ENCODE data around the gene IP6K3. TPM values are rescaled to one million over a fixed set of nuclear protein-coding genes. Genes with fewer than 3 reads are reported as not detected.

The IP6K3 gene
- total RNA-seq, 1 donor from 2014 or later = 3.0 TPM

- Mint-ChIP-seq H3K27ac (ENCODE audit: unreplicated experiment) (no peak overlapping the region), H3K9me3 (ENCODE audit: unreplicated experiment) (no peaks in the 10 kb centered on the region), H3K27me3 (ENCODE audit: unreplicated experiment) (no peaks in the 10 kb centered on the region), H3K36me3 (ENCODE audit: unreplicated experiment) (peaks cover 15% of the 10 kb centered on the region), H3K4me3 (ENCODE audit: unreplicated experiment) (no peak overlapping the region), H3K4me1 (ENCODE audit: unreplicated experiment) (peaks cover 7% of the 10 kb centered on the region)
- DNase-seq (ENCODE audit: extremely low spot score, unreplicated experiment) = no peak
- TF ChIP-seq CTCF (IDR thresholded peaks at IDR 0.05) = no peak
Observed at GRCh38 chr6:33683576-33684427, 62.9 kb downstream of the IP6K3 start.

DNA sequence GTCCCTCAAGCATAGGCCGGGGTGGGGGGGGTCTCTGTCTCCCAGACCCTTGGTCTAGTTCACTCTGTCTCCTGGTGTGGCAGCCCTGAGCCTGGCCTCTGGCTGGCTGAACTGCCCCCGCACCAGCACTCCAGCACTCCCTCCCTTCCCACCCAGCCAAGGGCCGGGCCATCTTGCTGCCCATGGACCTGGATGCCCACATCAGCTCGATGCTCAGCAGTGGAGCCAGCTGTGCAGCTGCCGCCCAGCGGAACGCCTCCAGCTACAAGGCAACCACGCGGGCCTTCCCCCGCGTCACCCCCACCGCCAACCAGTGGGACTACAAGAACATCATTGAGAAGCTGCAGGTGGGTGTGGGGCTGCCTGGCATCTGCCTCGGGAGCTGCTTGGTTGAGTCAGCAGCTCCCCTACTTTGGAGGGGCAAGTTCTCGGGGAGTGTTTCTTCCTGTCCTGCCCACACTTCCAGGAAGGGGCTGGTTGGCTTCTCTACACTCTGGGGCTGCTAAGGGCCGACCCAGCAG, 63.6 kb downstream of the IP6K3 start:
- TF ChIP-seq CTCF (IDR thresholded peaks at IDR 0.05) = no peak
- H3K27ac Mint-ChIP-seq (ENCODE audit: unreplicated experiment) = no peak overlapping the region
- H3K9me3 Mint-ChIP-seq (ENCODE audit: unreplicated experiment) = no peaks in the 10 kb centered on the region
- H3K36me3 Mint-ChIP-seq (ENCODE audit: unreplicated experiment) = peaks cover 13% of the 10 kb centered on the region
- peaks cover 7% of the 10 kb centered on the region for H3K4me1 Mint-ChIP-seq (ENCODE audit: unreplicated experiment)
- no peak for DNase-seq (ENCODE audit: extremely low spot score, unreplicated experiment)
- H3K27me3 Mint-ChIP-seq (ENCODE audit: unreplicated experiment) = no peaks in the 10 kb centered on the region
- H3K4me3 Mint-ChIP-seq (ENCODE audit: unreplicated experiment) = no peak overlapping the region

GRCh38 chr6:33682341-33682740, 64.4 kb downstream of the IP6K3 start:
- no peak for TF ChIP-seq CTCF (IDR thresholded peaks at IDR 0.05)
- DNase-seq (ENCODE audit: extremely low spot score, unreplicated experiment) = no peak
- Mint-ChIP-seq H3K4me1 (ENCODE audit: unreplicated experiment) (peaks cover 14% of the 10 kb centered on the region), H3K4me3 (ENCODE audit: unreplicated experiment) (no peak overlapping the region), H3K9me3 (ENCODE audit: unreplicated experiment) (no peaks in the 10 kb centered on the region), H3K36me3 (ENCODE audit: unreplicated experiment) (peaks cover 13% of the 10 kb centered on the region), H3K27ac (ENCODE audit: unreplicated experiment) (no peak overlapping the region), H3K27me3 (ENCODE audit: unreplicated experiment) (no peaks in the 10 kb centered on the region)

DNA sequence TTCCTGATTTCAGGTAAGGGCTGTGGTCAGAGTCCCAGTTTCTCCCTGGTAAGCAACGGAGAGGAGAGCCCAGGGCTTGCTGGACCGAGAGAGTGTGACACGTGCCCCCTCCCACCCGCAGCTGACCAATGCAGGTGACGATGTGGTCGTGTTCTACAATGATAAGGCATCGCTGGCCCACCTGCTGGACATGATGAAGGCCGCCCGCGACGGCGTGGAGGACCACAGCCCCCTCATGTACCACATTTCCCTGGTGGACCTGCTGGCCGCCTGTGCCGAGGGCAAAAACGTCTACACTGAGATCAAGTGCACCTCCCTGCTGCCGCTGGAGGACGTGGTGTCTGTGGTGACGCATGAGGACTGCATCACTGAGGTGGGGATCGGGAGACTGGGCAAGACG, 66.9 kb downstream of the IP6K3 start:
- Mint-ChIP-seq H3K27ac (ENCODE audit: unreplicated experiment) (no peak overlapping the region), H3K36me3 (ENCODE audit: unreplicated experiment) (peaks cover 7% of the 10 kb centered on the region), H3K27me3 (ENCODE audit: unreplicated experiment) (no peaks in the 10 kb centered on the region), H3K4me3 (ENCODE audit: unreplicated experiment) (no peak overlapping the region), H3K4me1 (ENCODE audit: unreplicated experiment) (peaks cover 38% of the 10 kb centered on the region), H3K9me3 (ENCODE audit: unreplicated experiment) (no peaks in the 10 kb centered on the region)
- DNase-seq (ENCODE audit: extremely low spot score, unreplicated experiment) = no peak
- TF ChIP-seq CTCF (IDR thresholded peaks at IDR 0.05) = no peak

DNA sequence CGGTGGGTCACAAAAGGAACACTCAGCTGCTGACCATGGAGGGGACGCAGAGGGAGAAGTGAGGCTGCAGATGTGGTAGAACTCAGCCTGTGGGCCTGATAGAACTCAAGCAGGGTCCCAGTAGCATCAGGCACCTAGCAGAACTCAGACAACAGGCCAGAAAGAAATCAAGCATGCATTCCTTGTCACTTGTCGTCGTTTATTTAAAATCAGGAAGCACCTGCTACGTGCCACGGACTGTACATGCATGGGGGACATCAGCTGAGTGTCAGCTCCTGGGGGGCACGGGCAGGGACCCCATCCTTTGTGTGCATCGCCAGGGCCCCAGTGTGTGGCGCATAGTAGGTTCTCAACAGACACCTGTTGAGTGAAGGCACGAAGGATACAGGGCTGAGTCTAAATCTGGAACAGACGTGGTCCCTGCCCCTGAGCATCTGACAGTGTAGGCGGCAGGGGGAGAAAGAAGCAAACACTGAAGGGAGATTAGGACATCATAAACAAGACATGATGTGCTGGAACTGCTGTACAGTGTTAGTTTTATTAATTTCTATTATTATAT, 67.7 kb downstream of the IP6K3 start:
- no peak overlapping the region for H3K27ac Mint-ChIP-seq (ENCODE audit: unreplicated experiment)
- H3K27me3 Mint-ChIP-seq (ENCODE audit: unreplicated experiment) = no peaks in the 10 kb centered on the region
- DNase-seq (ENCODE audit: extremely low spot score, unreplicated experiment) = no peak
- peaks cover 3% of the 10 kb centered on the region for H3K36me3 Mint-ChIP-seq (ENCODE audit: unreplicated experiment)
- no peak overlapping the region for H3K4me3 Mint-ChIP-seq (ENCODE audit: unreplicated experiment)
- peaks cover 44% of the 10 kb centered on the region for H3K4me1 Mint-ChIP-seq (ENCODE audit: unreplicated experiment)
- H3K9me3 Mint-ChIP-seq (ENCODE audit: unreplicated experiment) = no peaks in the 10 kb centered on the region
- no peak for TF ChIP-seq CTCF (IDR thresholded peaks at IDR 0.05)

Data from osteocyte (in vitro differentiated cells).